Measurements from ENCODE around the gene LGALS3.

The LGALS3 gene

DNA sequence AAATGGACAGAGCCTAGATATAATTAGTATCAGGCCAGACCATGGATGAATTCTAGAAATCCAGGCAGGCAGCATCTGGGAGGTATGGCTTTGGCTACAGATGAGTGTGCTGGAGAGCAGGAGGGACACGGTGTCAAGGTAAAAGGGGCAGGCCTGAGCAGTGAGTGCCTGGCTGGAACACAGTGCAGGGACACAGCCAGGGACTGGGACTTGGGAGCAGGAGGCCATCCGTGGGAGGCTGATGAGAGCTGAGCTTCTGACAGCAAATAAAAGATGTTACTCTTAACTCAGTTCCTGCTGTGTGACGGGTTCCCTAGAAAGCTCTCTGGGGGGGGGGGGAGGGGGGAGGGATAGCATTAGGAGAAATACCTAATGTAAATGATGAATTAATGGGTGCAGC is 13.6 kb upstream of the LGALS3 start:
- DNase-seq, result no peak

DNA sequence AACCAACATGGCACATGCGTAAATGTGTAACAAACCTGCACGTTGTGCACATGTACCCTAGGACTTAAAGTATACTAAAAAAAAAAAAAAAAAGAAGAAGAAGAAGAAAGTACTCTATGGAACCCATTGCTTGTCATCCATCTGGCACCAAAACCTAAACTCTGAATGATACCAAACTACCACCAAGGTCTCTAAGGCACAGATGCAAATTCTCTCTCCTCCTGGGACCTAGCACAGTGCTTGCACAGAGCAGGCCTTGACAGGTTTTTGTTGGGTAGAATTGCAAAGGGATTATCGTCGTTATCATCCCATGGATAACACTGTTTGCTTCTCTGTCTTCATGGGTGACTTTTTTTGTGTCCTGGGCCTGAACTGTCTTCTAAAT is 13.2 kb upstream of the LGALS3 start:
- no peak for DNase-seq

DNA sequence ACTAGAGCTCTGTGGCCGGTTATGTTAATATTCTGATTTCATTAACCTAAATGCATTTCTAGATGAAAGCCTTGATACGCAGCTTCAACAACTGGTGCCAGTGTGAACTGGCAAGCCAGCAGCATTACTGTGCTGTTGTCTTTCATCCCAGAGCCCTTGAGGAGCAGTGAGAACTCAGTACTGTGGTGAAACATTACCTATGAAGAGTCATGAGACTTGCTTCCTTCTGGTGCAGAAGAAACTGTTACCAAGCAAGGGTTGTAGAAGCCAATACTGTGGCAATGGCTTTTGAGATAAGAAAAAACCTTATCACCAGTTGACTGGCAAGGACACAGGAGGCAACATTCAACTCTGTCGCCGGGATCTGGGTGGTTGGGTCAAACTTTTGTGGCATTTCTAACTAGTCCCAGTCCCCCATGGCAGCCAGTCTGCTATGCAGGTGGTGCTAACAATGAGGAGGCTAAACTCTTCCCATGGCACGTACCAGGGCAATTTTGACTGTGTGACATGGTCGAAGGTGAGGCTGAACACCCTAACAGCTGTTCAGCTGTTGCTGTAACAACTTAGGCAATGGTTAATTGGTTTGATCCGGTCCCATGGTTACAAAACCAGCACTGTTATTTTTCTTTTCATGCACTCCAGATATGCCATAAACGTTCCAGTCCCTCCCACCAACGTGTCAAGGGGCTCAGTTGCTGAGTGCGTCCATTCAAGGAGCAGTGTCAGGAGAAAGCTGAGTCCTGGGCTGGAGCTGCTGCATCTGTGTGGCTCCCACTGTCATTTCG is 12.6 kb upstream of the LGALS3 start:
- DNase-seq, result no peak

DNA sequence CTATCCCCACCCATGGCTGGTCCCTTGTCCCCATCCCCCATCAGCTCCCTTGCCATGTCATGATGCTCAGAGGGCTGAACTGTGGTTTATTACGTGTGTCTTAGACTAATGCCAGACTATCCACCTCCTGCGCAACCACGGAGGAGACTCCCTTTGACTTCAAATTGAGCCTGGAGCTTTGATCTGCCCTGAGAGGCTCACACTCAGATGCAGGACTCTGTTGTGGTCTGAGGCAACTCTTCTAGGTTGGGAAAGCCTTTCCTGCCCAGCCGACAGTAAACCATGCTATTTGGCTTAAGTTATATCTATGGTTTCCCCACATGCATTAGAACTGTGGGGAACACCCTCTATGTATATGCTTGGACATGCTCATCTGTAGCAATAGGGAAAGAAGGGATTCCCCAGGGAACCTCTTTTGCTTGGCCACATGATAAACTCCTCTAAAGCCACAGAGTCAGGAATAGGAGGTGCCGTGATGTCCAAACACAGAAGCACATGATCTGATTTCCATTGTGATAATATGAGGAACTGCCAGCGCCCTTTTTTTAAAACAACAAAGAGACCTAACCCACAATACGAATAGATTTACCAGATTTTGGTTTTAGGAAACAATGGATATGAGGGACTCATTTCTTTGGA is 11.1 kb upstream of the LGALS3 start:
- no peak for DNase-seq

DNA sequence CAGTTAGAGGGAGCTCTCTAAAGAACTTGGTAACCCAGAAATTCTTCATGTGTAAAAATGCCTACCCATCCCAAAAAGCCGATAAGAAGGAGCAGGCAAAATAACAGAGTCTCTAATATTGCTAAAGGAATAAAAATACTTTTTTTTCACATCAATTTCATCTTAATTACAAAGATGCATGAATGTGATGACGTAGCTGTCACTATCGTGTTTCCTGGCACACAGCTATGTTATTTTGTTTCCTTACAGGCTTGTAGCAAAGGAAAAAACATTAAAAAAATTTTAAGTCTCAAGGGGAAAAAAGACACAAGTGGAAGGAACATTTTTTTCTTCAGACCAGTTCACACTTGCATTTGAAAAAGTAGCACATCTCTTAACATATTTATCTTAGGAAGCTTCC is 10.3 kb upstream of the LGALS3 start:
- no peak for DNase-seq

DNA sequence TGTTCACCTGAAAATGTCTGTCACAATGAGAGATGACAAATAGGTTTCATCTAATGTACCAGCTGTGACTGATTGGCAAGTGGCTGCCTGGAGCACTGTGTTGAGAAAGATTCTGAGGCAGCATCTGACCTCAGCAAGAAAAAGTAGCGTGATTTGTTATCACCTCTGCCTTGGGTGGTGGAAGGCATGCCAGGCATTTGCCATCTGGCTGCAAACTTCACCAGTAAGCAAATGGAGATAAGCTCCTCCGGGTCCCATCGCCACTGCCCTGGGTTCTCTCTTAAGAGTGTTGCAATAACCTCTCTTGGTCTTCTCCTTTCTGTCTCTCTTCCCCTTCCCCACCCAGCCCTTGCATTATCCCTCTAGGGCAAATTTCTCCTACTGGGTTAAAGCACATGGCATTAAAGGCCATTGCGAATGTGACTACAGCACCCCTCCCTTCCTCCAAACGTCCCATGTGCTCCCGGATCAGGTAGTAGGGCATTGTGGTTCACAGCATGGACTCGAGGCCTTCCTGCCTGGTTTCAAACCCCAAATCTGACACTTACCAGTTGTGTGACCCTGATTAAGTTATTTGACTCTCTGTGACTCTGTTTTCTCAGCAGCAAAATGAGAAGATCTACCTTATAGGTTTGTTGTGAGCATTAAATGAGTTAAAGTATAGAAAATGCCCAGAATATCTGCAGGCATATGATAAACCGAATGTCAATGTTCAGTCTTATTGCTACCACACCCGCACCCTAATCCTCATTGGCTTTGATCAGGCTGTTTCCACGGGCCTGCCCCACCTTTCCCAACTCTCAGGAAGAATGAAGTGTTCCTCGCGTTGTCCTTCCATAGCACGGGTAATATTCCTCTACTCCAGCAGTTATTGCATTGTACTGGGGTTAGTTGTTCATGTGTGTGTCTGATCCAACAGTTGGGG is 8.2 kb upstream of the LGALS3 start:
- DNase-seq, result no peak

DNA sequence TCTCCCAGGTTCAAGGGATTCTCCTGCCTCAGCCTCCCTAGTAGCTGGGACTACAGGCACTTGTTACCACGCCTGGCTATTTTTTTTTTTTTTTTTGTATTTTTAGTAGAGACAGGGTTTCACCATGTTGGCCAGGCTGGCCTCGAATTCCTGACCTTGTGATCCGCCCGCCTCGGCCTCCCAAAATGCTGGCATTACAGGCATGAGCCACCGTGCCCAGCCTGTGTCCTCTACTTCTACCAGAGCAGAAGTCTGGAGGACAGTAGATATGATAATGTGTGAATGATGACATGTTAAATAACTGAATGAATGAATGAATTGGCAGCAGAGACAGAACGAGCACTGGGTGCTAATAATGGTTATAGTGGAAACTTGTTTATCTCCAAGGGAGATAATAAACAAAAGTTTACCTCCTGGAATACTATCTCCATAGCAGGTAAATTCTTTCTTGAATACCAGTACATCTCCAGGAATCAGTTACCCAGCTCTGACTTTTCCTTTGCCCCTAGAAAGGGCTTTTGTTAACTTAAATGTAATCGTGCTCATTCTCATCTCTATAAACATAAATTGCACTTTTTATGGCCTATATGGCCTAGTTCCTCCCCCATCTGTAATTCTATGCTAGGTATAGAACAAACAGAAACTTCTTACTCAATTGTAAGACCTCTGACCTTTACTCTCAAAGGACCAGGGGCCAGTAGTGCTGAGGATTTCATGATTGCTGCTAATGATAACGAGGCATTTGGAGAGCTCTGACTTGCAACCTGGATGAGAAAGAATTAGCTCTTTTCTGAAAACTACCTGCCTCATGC is 7.2 kb upstream of the LGALS3 start:
- no peak for DNase-seq

DNA sequence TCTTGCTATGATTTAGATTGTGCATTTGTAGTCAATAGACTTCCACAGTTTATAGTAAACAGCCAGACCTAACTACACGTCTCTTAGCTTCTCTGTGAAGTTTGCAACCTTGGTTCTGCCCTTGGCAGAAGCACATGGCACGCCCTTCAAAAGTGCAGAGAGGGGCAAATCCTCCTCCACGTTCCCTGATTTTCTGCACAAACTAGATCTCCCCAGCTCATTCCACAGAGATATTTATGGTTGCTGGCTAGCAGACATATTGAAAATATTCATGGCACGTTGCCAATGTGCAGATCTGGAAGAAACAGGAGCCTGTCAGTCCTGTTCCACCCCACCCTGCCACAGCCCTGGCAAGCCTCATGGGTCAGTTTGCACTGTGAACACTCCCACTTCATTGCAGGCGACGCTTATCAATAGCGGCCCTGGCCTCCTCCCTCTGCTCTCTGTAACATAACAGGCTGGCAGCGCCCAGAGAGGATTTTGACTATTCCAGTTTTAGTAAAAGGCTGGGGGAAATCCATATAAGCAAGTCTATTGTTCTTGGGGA is 6.5 kb upstream of the LGALS3 start:
- no peak for DNase-seq

DNA sequence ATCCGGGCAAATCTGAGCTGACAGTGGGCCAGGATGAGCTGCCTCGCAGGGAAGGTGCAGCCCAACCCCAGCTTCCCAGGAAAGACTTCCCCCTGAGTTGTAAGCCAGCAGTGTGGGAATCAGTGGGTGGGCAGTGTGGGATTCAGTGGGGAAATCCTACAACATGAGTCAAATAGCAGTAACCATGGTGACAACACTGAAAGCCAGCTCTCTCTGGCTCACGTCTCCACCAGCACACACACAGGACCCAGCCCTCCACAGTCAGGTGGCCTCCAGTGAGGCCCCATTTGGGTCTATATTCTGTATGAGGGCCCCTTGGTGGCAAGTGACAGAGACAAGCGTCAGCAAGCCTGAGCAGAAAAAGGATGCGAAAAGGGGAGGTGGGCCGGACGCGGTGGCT is 6.0 kb upstream of the LGALS3 start:
- DNase-seq, result no peak

DNA sequence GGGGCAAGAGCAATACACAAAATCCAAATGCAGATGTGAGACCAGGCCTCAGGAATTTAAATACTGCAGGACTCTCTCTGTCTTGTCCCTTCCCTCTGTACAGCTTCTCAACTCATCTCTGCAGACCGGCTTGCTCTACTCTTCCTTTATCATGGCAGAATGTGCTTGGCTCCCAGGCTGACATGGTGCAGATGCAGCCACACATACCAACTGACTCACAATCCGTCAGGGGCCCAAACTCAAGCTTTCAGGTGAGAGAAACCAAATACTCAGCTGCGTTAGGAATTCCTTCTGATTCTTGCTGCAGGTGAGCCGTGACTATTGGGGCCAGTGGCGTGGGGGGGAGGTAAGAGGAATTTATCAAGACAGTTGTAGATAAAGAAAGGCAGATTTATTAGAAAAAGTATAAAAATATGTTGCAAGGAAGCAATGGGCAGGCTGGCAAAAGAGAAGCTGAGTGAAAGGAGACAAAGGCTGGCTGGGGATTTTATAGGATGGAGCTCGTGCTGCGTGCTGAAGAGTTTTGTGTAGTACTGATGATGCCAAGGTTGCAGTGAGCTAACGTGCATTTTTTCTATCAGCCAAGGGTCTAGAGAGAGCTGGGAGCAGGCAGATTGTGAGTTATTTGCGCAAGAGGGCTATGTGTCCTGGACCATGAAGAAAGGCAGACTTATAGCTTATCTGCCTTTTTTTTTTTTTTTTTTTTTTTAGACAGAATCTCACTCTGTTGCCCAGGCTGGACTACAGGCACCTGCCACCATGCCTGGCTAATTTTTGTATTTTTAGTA is 5.0 kb upstream of the LGALS3 start:
- DNase-seq, result no peak

DNA sequence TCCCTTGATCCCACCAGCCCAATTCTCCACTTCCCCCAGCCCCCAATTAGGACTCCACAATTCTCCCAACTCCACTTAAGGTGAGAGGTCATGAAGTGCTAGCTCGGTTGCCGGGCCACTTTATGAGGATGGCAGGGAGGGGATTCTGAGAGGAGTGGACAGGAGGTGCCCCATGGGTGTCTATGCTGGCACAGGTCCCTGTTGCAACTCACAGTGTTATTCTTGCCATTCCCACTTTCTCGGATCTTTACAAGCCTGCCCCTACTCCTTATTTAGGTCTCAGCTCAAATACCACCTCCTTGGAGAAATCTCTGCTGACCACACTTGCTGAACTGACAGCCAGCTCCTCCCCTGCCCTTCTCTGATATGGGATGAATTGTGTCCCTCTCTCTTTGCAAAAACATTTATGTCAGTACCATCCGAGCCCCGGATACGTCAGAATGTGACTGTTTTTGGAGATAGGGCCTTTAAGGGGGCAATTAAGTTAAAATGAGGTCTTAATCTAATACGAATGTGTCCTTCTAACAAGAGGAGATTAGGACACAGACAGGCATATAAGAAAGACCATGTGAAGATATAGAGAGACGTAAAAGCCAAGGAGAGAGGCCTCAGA is 4.2 kb upstream of the LGALS3 start:
- DNase-seq, result no peak

DNA sequence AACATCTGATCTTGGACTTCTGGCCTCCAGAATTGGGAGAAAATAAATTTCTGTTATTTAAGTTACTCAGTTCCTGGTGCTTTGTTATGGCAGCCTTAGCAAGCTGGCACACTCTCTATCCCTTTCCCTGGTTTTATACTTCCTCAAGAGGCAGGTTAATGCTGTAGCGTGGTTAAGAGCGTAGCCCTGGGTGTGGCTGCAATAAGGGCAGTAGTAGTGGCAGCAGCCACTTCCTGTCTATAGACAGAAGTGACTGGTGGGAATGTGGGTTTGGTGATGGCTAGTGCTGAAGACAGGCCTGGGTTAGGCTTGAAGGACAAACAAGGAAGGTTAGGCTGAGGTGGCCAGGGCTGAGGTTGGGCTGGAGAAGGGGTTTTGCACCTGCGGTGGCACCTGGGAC is 3.6 kb upstream of the LGALS3 start:
- DNase-seq, result no peak

DNA sequence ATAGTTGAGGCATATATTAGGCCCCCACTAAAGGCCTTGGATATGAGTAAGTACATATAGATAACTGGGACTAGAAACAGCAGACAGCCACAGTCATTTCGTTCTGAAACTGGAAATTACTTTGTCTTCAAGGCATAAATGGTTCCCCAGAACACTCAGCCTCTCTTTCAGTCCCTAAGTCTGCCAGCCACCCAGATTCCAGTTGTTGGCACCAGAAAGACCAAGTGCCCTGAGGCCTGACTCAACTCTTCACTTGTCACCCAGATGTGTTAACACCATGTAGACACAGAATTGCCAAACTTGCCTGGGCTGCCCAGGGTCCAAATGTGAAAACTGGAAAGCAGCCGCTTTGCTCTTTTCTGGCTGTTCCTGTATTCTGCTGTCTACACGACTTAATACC is 3.0 kb upstream of the LGALS3 start:
- DNase-seq, result no peak

DNA sequence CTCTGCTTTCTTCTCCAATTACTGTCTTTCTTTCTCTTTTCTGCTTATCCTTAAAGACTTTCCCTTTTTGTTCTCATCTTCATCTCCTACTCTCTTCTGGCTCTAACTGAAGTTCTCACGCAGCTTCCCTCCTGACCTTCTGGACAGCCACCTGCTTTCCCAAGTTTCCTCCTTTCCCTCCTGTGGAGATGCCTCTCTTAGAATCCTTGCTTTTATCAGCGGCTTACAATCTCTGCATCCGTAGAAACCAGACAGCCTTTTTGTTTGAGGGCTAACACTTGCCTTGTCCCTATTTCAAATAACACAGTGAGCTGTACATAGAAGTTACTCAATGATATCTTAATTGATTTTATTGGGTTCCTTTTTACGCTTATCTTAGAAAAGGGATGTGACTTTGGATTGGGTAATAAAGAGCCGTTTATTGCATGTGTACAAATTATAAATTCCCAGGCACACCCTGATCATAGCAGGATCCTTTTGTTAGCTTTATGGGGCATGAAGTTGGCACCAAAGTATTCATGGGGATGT is 2.1 kb upstream of the LGALS3 start:
- DNase-seq, result no peak

DNA sequence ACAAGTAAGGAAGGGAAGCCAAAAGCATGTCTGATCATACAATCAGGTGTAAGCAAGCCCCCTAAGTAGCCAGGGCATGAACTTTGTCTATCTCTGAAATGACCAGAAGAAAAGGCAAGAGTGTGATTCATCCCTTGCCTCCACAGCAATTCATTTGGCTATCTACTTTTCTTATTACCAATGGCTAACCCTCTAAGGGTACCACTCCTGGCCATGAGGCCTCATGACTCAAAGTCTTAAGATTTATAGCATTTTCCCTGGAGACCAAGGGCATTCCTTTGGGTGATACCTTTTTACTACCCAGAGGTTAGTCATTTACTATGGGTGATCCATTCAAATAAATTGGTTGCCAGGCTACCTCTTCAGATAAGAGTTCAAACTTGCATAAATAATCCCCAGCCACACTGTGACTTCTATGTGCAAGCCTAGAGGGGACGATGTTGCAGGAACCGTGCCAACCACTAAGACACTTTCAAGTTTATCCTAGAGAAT is 1.5 kb upstream of the LGALS3 start:
- no peak for DNase-seq

DNA sequence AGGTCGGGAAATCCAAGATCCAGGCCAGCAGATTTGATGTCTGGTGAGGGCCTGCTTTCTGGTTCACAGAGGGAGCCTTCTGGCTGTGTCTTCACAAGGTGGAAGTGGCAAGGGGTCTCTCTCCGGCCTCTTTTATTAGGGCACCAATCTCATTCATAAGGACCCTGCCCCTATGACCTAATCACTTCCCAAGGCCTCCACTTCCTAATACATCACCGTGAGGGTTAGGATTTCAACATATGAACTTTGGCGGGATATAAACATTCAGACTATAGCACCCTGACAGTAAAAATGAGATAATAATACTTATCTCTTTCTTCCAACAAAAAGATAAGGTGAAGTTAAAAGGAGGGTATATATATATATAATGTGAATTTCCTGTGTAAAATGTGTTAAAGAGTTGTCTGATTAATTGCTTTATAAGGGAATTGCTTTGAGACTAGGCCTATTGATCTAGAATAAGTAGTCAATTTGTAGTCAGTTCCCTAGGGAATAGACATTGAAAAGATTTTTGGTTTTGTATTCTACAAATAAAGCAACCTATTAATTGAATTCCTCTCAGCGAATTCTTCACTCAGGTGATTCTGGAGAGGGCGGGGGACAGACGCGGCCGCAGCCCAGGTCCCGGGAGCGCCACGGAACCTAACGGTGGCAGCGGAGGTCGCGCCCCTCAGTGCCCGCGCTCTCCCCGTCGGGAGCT is 516 bp upstream of the LGALS3 start:
- DNase-seq, result no peak

DNA sequence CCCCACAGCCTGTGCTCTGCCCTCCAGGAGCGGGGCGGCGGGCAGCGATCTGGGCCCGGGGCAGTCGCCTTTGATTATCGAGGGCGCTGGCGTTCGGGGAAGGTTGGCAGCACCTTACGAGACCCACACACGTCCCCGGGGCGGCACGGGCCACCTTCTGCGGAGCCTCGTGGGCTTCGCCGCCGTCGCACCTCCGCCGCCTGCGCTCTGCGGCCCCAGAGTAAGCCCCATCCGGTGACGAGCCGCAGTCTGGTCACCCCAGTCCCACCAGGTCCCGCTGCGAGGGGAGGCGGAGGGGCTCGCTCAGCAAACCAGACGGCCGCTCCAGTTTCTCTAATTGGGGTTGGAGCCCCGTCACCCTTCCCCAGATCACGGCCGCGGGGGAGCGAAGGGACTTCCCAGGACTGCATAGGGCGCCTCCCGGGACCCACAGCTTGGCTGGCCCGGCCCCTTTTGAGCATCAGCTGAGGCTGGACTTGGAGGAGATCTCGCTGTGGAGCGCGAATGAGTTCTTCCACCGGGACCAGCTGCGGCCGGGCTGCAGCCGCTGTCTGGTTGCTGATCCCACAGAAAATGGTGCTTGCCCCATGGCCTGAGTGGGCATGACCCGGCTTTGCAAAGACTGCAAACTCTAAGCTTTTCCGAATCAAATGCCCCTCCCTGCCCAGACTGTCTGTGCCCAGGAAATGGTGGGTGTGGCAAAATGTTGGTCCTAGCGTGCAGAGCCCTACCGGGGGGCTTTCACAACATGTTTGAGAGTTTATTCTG is 560 bp downstream of the LGALS3 start:
- DNase-seq, result peak; percentile 33

DNA sequence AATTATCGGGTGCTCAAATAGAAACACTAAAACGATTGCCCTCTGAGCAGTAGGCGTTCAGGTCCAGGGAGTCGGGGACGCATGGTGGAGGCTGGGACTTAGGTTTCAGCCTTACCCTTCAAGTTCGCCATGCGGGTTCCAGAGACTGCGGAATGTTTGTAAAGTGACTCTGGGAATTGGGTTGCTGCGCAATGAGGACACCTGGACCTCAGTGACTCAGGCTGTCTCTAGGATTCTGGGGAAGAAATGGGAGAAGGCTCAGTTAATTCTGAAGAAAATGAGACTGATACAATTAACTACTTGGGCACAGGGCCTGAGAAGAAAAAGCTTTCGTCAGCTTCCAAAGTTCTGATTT is 1.1 kb downstream of the LGALS3 start:
- no peak for DNase-seq

DNA sequence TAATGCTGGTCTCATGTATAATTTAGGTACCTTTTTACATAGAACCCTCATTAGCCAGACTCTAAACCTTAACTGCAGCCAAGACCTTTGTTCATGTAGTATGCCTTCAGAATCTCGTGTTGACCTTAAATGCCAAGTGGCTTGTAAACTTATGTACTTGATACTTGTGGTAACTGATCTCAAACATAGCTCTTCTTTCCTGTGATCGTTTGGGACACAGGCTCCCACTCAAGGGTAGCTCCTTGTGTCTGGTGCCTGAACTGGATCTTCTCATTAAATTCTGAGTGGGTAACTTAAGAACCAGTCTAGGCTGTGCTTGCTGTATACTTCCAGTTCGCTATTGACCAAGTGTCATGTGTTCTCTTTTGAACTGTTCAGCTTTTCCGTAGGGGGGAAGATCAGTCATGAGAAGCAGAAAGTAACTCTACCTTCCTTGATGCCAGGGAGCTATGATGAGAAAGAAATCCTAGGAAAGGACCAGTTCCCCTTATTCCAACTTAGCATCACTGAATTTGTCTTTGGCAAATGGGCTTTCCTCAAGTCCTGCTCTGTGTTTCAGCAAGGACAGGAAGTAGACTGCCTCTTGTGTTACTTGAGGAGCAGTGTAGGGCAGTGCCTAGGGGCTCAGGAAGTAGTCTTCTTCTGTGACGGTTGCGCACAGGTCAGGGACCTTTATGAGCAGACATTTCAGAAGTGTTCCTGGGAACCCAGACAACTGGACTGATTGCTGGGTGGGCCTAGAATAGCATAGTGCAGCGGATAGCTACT is 2.5 kb downstream of the LGALS3 start:
- DNase-seq, result no peak
